Measurements from ENCODE around the gene PSMD6.

Gene PSMD6

DNA sequence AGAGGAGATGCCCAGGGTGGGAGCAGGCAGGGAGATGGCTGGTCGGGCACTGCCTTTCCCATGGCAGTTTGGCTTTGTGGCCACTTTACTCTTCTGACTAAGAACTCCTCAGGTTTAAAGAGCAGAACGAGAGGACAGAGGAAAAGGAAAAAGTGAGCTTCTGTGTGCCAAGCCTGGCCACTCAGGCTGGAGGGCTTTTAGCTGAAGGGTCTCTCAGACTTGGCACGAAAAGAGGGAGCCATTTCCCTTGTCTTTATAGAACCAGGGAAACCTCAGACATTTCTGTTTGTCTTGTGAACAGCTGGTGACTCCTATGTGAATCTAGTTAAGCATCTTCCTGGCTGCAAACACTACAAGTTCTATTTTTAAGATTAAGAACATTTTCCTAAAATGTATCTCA, 23.3 kb upstream of the PSMD6 start:
- DNase-seq (ENCODE audit: low spot score), result no peak

DNA sequence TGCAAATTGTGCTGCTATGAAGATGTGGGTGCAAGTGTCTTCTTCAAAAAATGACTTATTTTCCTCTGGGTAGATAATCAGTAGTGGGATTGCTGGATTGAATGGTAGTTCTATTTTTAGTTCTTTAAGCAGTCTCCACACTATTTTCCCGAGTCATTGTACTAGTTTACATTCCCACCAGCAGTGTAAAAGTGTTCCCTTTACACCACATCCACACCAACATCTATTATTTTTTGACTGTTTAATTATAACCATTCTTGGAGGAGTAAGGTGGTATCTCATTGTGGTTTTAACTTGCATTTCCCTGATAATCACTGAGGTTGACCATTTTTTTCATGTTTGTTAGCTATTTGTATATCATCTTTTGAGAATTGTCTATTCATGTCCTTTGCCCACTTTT, 19.7 kb upstream of the PSMD6 start:
- no peak for DNase-seq (ENCODE audit: low spot score)

DNA sequence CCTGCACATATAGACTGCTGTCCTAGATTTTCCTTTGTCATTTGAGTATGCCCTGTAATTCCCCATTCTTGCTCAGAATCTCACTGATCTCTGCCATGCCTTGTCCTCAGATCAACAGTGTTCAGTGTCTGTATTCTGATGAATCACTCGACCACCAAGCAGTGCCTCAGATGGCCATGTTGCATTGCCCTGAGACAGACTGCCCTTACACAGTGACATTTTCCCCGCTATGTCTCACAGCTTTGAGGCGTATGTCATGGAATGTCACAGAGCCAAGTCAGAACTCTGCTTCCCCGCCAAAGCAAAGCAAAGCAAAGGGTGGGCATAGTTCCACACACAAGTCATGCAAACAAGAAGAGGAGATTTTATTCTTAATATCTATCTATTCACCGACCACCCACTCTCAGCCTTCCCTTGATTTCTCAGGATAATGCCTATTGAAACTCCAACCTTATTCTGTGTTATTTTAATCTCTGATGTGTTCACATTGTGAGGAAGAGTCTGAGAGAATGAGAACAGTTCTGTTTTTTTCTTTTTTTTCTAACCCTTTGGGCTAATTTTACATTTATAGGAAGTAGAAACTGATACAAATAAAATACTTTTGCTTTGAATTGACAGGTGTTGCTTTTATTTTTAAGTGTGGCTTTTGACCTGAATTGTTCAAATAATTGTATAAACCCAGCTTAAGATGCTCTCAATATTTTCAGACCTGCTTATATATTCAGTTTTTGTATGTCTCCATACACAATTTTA, 16.9 kb upstream of the PSMD6 start:
- DNase-seq (ENCODE audit: low spot score), result no peak

DNA sequence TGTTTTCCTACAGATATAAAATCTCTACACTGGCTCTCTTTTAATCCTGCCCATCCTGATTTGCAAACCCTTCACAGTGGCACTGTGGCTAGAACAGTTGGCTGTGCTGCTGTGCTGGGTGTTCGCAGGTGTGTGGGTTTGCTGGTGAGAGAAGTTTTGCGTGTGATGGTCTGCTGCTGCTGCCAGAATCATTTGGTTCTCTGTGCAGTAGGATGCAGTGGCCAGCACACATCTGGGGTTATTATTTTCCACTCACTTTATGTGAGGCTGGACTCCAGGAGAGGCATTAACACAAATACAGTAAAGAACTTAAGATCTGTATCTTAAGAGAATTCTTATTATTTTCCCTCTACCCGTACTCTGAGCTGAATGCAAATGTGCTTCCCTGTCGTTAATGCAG, 16.0 kb upstream of the PSMD6 start:
- DNase-seq (ENCODE audit: low spot score), result no peak

DNA sequence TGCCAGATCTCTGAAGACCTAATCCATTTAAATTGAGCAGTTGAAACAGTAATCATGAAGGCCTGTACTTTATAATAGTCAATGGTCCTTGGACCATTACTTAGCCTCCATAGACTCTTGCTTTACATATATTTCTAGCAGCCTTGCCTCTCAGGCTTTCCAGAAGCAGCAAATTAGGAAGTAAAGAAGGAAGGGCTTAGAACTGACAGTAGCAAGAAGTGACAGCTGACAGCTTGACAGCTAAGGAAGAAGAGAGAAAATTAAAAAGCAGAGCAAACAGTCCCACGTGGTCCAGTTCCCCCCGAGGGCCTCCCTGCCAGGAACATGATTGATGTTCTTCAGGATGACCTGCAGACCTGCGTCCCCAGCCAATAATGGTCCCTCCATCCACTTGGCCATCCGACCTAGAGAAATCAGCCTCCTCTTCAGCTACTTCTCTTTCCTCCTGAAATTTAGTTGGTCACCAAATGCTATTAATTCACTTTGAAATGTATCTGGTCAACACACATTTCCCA, 15.0 kb upstream of the PSMD6 start:
- DNase-seq (ENCODE audit: low spot score), result no peak

DNA sequence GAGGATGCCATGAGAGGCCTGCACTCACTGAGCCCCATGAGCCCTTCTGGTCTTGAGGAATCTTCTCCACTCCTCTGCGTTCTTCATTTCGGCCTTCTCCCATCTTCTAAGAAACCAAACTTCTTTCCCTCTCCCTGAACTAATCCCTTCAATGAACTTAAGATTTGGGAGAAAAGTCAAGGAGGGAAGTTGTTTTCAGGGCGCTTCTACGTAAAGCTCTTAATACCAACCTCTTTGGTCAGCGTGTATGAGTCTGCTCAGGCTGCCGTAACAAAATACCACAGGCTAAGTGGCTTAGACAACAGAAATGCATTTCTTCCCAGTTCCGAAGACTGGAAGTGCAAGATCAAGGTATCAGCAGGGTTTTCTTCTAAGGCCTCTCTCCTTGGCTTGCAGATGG, 13.8 kb upstream of the PSMD6 start:
- no peak for DNase-seq (ENCODE audit: low spot score)

DNA sequence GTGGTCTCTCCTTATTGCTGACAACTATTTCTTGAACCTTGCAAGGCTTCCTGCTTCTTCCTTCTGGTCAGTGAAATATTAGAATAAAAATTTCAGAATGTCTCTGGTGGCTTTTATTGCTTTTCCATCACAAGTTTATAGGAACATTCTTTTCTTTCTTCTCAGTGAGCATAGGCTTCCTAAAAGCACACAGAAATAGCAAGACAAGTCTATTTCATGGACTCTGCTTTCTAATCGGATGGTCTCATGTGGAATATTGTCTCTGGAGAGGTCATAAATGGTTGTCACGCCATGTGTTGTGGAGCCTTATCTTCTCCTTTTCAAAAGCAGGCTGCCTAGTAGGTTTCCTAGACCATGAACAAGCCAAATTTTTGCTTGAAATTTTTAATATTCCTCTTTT, 9.8 kb upstream of the PSMD6 start:
- DNase-seq (ENCODE audit: low spot score), result no peak

DNA sequence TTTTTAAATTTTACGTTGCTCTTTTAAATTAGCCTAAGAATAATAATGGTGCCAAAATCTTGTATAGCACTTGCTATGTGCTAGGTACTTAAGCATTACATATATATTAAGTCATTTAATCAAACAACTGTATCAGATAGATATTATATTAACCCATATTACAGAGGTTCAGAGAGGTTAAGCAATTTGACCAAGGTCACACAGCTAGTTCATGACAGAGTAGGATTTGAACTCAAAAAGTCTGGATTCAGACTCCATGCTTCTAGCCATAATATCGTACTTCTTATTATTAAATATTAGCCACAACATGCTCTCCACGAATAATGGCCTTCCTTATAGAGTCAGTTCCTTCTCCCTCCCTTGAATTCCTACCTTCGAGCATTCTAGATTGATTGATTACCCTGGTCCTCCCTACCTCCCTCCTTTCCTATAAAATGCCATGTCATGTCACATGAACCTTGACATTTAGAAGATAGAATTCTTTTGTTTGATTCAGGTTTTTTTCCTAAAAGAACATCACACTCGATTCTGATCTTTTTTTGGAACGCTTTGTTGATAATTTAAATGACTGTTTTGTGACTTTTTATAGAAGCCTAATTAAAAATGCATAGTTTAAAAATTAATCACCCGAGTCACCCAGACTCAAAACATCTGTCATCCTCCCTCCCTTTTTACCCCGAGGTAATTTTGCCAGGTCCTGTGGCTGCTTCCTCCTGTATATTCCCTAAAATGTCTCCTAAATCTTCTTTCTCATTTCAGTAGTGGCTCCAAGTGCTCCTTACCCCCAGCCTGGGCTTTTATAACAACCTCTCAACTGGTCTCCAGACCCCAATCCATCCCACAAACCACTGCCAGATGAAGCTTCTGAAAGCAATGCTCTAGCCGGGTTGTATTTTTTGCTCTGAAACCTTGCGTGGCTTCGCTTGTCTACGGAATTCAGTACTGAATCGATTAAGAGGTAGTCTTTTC, 8.5 kb upstream of the PSMD6 start:
- DNase-seq (ENCODE audit: low spot score), result no peak

DNA sequence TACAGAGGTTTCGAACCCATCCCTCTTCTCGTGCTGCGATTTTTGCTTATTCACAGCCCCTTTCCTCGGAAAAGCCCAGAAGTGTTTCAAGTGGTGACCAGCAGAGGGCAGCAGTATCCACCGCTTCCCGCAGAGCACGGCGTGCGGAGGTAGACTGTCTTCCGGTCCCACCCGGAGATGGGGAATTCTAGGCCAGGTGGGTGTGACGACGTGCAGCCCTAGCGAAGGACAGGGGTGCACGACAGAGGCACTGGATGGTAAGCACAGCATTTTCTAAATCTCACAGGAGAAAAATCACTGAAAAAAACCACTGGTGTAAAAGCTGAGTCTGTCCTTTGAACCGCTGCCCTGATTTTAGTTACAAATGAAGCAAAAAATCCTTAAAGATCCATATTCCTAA, 7.4 kb upstream of the PSMD6 start:
- DNase-seq (ENCODE audit: low spot score), result peak; percentile 49

DNA sequence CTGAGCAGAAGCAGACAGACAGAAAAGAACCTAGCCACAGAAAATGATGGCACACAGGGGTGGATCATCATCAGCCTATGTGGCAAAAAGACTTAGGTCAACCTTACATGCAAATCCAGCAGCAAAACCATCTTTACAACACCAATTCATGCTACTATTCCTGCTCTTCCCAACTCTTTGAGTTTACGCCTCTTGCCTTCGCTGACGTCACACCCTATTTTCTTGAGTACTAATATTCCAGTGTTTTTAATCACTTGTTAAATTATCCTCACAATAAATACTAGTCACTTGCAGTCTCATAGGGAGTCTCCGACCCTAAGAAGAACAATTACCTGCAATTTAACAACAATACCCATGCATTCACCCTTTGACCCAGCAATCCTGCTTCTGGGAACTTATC, 6.0 kb upstream of the PSMD6 start:
- no peak for DNase-seq (ENCODE audit: low spot score)

DNA sequence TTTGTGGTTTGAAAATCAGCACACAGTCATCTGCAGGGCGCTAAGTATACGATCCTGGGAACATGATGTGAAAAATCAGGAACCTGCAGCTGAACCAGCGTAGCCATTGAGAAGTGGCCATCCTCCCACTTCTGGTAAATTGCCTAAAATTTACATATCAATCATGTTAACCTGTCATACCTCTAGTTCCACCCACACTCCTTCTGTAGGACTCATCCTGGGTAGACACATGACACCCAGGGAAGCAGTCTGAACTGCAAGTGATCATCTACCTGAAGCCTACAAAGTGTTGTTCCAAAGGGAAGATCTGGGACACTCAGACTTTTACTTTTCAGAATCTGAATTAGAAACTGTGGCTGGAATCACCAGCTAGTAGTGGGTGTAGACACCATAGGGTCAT, 5.5 kb upstream of the PSMD6 start:
- no peak for DNase-seq (ENCODE audit: low spot score)

DNA sequence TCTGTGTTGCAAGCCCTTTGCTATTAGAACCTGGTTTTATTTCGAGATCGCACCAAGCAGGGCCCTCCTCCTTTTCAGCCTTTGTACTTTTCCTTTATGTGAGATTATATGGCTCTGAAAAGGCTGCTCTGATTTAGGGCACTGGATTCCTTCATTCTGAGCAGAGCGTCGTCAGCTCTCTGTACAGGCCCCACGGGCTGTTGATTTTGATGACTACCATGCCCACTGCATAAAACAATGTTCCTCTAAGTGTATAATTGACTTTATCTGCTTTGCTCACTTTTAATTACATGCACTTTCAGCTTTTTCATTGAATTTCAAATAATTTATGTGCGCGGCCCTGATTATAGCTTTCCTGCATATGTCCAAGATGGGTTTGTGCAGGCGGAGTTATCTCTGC, 4.4 kb upstream of the PSMD6 start:
- no peak for DNase-seq (ENCODE audit: low spot score)

DNA sequence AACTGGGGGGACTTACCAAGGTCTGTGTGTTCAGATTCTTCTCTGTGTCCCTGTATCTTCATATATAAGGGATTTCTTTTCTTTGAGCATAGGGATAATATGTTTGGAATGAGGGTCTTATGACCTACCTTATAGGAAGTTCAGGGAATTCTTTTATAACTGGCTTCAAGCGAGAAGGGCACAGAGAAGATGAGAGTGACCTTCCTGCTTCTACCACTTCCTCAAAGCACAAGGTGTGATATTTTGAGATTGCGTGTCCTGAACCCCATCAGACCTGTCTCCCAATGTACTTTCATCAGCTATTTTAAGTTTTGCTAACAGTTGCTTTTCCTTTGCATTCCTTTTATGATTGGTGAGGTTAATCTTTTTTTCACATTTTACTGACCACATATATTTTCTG, 3.1 kb upstream of the PSMD6 start:
- no peak for DNase-seq (ENCODE audit: low spot score)

DNA sequence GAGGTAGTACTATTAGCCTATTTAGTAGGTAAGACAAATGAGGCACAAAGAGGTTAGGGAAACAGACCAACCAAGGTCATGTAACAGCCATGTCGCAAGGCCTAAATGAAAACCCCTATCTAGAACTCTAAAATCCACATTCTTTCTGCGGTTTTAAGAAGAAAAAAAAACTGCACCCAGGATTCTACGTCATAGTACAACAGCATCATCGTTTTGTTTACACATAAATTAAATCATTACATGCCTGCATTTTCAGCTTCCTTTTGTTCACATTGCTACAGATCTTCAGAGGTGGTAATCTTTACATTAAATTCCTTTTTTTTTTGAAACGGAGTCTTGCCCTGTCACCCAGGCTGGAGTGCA, 548 bp upstream of the PSMD6 start:
- no peak for DNase-seq (ENCODE audit: low spot score)

DNA sequence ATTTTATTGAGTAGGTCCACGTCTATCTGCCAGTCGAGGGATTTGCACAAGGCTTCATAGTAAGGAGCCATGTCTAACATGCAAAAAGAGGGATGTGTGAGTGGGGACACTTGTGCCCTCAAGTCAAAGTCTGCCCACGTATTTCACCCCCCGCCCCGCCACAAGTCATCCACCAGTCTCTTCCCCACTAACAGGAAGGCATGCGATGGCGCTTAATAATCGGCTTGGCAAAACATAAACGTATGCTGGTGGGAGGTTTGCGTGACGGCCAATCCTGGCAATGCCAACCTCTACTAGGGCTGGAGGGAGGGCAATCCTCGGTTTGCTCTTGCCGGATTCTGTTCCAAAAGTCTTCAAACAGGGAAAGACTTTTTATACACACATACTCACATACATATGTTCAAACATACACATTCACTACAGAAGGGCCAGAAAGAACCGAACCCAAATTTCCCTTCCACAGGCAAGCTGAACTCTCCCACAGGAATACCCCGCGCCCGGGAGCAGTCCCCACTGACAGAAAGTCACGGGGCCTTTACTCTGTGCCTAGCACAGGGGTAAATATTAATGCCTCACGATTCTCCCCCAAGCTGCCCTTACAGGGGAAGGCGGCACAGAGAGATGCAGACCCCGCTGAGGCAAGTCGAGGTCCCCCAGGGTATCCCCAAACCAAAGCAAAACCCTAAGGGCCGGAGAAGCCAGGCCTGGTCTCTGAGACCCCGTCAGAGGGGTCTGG, 675 bp downstream of the PSMD6 start:
- no peak for DNase-seq (ENCODE audit: low spot score)

DNA sequence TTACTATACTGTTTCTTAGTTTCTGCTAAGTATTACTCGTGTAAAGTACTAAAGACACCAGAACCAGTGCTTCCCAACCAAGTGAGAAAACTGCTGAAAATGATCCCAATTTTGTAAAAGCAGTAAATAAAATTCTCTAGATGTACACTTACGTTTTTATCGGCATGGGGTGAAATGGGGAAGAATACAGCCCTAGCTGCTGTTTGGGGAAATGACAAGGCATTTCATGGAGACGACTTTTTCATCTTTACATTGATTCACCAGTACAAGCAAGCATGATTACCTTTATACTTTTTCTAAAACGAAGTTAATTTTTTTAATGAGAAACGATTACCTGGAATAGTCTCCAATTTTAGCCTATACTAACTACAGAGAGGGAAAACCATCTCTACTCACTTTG, 1.4 kb downstream of the PSMD6 start:
- no peak for DNase-seq (ENCODE audit: low spot score)

DNA sequence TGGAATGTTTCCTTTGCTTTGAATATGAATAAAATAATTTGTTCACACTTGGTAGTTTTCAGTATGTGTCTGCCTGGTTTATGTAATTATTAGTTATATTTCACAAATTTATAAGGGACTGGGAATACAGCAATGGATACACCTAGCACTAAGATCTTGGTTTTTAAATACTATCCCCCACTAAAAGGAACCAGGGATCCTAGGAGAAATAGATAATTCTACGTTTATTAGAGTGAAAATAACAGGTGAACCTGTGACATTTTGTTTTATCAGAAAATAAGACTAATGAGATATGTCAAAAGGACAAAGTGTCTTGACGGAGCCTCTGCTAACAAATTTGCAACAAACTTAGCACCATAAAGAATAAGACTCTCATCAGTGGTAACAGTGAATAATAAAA, 3.4 kb downstream of the PSMD6 start:
- no peak for DNase-seq (ENCODE audit: low spot score)

DNA sequence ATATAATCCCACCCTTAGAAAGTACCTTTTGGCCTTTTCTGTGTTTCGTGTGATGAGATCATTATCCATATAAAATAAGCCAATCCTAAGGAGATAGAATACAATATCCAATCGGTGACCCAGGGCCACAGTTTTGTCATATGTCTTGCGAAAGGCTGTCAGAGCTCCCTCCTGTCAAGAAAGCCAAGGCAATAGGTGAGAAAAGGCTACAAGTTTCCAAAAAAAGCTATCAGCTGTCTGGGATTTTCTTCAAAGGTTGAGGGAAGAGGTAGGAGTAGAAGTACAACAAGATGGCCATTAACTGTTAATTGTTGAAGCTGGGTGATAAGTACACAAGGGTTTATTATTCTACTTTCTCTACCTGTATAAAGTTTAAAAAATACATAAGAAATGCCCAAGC, 4.0 kb downstream of the PSMD6 start:
- DNase-seq (ENCODE audit: low spot score), result no peak

DNA sequence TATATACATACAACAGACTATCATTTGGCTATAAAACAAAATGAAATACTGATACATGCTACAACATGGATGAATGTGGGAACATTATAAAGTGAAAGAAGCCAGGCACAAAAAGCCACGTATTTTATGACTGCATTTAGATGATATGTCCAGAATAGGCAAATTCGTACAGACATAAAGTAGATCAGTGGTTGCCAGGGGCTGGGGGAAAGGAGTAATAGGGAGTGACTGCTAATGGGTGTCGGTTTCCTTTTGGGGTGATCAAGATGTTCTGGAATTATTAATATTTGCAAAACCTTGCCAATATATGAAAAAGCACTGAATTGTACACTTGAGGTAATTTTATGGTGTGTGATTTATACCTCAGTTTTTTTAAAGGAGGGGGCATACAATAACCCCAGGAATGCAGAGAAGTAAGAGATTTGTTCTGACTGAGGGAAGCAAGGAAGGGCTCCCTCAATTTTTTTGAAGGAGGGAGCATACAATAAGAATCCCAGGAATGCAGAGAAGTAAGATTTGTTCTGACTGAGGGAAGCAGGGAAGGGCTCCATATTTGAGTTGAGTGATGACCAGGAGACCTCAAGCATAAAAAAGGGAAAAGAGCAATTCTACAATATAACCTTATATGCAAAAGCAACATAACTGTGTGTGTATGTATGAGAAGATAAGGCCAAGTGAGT, 6.2 kb downstream of the PSMD6 start:
- no peak for DNase-seq (ENCODE audit: low spot score)

DNA sequence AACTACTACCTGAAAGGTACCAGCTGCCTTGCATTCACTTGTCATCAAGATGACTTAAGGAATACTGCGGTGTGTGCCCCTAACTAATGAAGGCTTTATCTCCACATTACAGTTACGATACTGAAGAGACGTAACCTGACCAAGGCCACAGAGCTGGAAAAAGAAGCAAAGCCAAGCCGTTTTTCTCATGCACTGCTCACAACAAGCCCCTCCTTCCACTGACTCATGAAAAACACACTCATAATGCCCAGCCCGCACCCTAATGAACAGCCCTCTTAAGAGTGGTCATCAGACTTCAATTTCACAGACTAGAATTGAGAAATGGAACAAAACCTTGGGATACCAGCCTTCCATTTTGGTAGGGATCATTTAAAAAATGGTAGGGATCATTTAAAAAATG, 11.6 kb downstream of the PSMD6 start:
- no peak for DNase-seq (ENCODE audit: low spot score)

DNA sequence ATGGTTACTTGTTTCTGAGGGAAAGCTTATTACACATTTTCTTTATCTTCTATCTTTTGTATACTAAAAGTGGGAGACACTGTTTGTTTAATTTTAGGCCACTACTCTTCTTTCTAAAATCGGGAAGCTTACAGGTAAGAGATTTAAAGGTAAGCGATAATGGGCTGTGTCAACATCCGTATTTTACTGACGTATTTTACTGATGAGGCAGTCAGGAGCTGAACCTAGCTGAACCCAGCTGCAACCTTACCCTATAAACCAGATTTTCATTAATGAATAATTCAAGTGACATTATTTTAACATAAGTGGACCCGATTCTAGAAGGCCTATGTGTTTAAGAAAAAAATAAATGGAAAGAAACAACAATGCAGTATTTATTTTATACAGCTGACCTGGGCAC, 13.1 kb downstream of the PSMD6 start:
- DNase-seq (ENCODE audit: low spot score), result no peak

DNA sequence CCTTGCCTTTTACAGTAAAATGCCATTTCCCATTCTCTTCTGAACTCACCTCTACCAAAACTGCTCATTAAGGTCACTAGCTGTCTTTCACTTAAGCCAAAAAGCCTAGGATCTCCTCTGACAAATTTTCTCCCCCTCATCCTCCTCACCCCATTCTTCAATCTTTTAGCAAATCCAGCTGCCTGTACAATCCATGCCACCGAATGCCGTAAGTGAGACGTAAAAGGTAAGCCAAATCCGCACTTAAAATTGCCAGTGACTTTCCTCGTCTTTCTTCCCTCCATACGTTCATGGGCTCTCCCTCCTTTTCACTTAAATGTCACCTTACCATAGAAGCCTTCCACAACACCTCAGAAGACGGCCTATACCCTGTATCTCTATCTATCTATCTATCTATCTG, 13.8 kb downstream of the PSMD6 start:
- no peak for DNase-seq (ENCODE audit: low spot score)
